HepG2 (cell line): ENCODE measurements around the gene TBC1D14. TPM values are rescaled to one million over a fixed set of nuclear protein-coding genes. Genes with fewer than 3 reads are reported as not detected.
A peak's percentile ranks its signal among the peaks of the same experiment; 100 is the strongest.

Experiments used
- AGO2 ChIP-seq: fragments of 200-400 bp; formaldehyde crosslinking; optimal IDR thresholded peaks from 2 replicates; pipeline ENCODE3; 2017; ENCODE audit warnings: mild to moderate bottlenecking, low read depth, low read length, moderate library complexity
- CAMTA2 ChIP-seq: sonication (generic); formaldehyde crosslinking; IDR thresholded peaks from 2 replicates; pipeline ENCODE4 v1.4.0; 2020; ENCODE audit warnings: mild to moderate bottlenecking, missing genetic modification reagents, borderline replicate concordance
- HMG20B ChIP-seq: conservative IDR thresholded peaks from 2 replicates; pipeline ENCODE4 v1.6.1; 2016; ENCODE audit warnings: missing genetic modification reagents, missing compliant biosample characterization
- HNRNPH1 ChIP-seq: fragments of 200-400 bp; formaldehyde crosslinking; optimal IDR thresholded peaks from 2 replicates; pipeline ENCODE3; 2017; ENCODE audit warnings: mild to moderate bottlenecking, low read depth, low read length
- IRX3 ChIP-seq: sonication (generic); formaldehyde crosslinking; IDR thresholded peaks from 2 replicates; pipeline ENCODE4 v1.8.1; 2023; ENCODE audit warnings: mild to moderate bottlenecking, low read depth, missing genetic modification reagents, borderline replicate concordance
- JUN ChIP-seq: sonication (generic); formaldehyde crosslinking; IDR thresholded peaks from 2 replicates; pipeline ENCODE4 v1.4.0; 2020; ENCODE audit warnings: mild to moderate bottlenecking, missing genetic modification reagents
- MEIS2 ChIP-seq: sonication (generic); formaldehyde crosslinking; IDR thresholded peaks from 2 replicates; pipeline ENCODE4 v1.9.0; 2021; ENCODE audit warnings: mild to moderate bottlenecking, missing genetic modification reagents
- MTERF4 ChIP-seq: sonication (generic); formaldehyde crosslinking; IDR thresholded peaks from 2 replicates; pipeline ENCODE4 v1.8.0; 2023; ENCODE audit warnings: mild to moderate bottlenecking, missing genetic modification reagents
- TP53 ChIP-seq: sonication (generic); formaldehyde crosslinking; conservative IDR thresholded peaks from 2 replicates; pipeline ENCODE4 v1.4.0; 2020; ENCODE audit warnings: missing genetic modification reagents
- USF2 ChIP-seq, 2 experiments: sonication (generic) in 1 of 2; formaldehyde crosslinking in 1 of 2; IDR thresholded peaks; 2 replicates each; pipeline versions ENCODE4 v1.5.1 to v1.6.1; 2011 to 2020; ENCODE audit warnings: borderline replicate concordance in 1 of 2, low read depth in 1 of 2, low read length in 1 of 2, mild to moderate bottlenecking in 1 of 2, missing genetic modification reagents in 1 of 2, moderate library complexity in 1 of 2
- ZFP41 ChIP-seq: sonication (generic); formaldehyde crosslinking; IDR thresholded peaks from 2 replicates; pipeline ENCODE4 v1.4.0; 2020; ENCODE audit warnings: mild to moderate bottlenecking, missing genetic modification reagents, borderline replicate concordance
- ZNF142 ChIP-seq: sonication (generic); formaldehyde crosslinking; IDR thresholded peaks from 2 replicates; pipeline ENCODE4 v1.4.0; 2020; ENCODE audit warnings: missing genetic modification reagents
- ZNF264 ChIP-seq: sonication (generic); formaldehyde crosslinking; IDR thresholded peaks from 2 replicates; pipeline ENCODE4 v1.4.0; 2020; ENCODE audit warnings: missing genetic modification reagents
- ZNF343 ChIP-seq: sonication (generic); formaldehyde crosslinking; IDR thresholded peaks from 2 replicates; pipeline ENCODE4 v1.4.0; 2020; ENCODE audit warnings: mild to moderate bottlenecking, missing genetic modification reagents
- ZNF430 ChIP-seq: sonication (generic); formaldehyde crosslinking; IDR thresholded peaks from 2 replicates; pipeline ENCODE4 v1.9.0; 2021; ENCODE audit warnings: mild to moderate bottlenecking, missing genetic modification reagents
- ZNF614 ChIP-seq: IDR thresholded peaks from 2 replicates; pipeline ENCODE4 v1.6.1; 2018; ENCODE audit warnings: missing biosample characterization, missing genetic modification reagents, inconsistent platforms, borderline replicate concordance
- ZNF616 ChIP-seq: sonication (generic); formaldehyde crosslinking; IDR thresholded peaks from 2 replicates; pipeline ENCODE4 v1.5.0; 2020; ENCODE audit warnings: low read depth, mild to moderate bottlenecking, missing genetic modification reagents
- ZNF710 ChIP-seq: sonication (generic); formaldehyde crosslinking; IDR thresholded peaks from 2 replicates; pipeline ENCODE4 v1.5.0; 2020; ENCODE audit warnings: mild to moderate bottlenecking, missing genetic modification reagents, borderline replicate concordance
- polyA plus RNA-seq, 8 experiments: library from polyadenylated mRNA; depleted of rRNA in 3 of 8; stranded (reverse) in 7 of 8; unstranded in 1 of 8; fragments of >200 nt; fragmentation: Illumina TruSeq in 4 of 8; extraction: Trizol in 4 of 8; gene quantifications; 2 replicates each; pipeline versions ENCODE4 v1.2.1 to v1.2.3, GENCODE V29; 2011 to 2016; ENCODE audit warnings: low read depth in 4 of 8, missing spikeins in 1 of 8, mixed read lengths in 1 of 8; ENCODE audit not compliant: insufficient read depth in 1 of 8
- total RNA-seq, 5 experiments: library from RNA; depleted of rRNA; stranded (reverse); fragments of >200 nt; fragmentation: Illumina TruSeq; extraction: Trizol; gene quantifications; 2 replicates each; pipeline ENCODE4 v1.2.3, GENCODE V29; 2016; ENCODE audit warnings: low read depth in 1 of 5

The TBC1D14 gene
- total and polyA plus RNA-seq, 2 of the 13 experiments (the other 11 are each of a cell fraction or from before 2014, with no cell fraction given), result 29.5 to 46.5 TPM

GRCh38 chr4:6893449-6894085, 16.1 kb upstream of the TBC1D14 start (continued):
- TF ChIP-seq ZNF616 (CRISPR knock-in tag) (no peak), HNRNPH1 (no peak), JUN (CRISPR knock-in tag) (no peak), MEIS2 (no peak), TP53 (CRISPR knock-in tag) (peak; percentile 42; the same call in 1 of the 2 replicates), IRX3 (CRISPR knock-in tag) (no peak), USF2 (IDR thresholded peaks at IDR 0.05; ENCODE audit: low read depth, low read length) (peak; percentile 72; the same call in 1 of the 2 replicates), USF2 (CRISPR knock-in tag; IDR thresholded peaks at IDR 0.05; ENCODE audit: borderline replicate concordance) (peak; percentile 45; the same call in 1 of the 2 replicates), ZNF264 (CRISPR knock-in tag) (peak; percentile 72; the same call in 1 of the 2 replicates), CAMTA2 (CRISPR knock-in tag) (no peak), MTERF4 (CRISPR knock-in tag) (no peak), ZNF430 (CRISPR knock-in tag) (peak; percentile 93), AGO2 (no peak), ZNF343 (CRISPR knock-in tag) (no peak), HMG20B (peak; percentile 81), ZNF142 (peak; percentile 55; the same call in 1 of the 2 replicates), ZNF710 (CRISPR knock-in tag) (peak; percentile 83), ZFP41 (CRISPR knock-in tag) (no peak), ZNF614 (CRISPR knock-in tag) (no peak; the same call in none of the 2 replicates)
